ENCODE measurements around the gene DENND1B. TPM values are rescaled to one million over a fixed set of nuclear protein-coding genes. Genes with fewer than 3 reads are reported as not detected.
A peak's percentile ranks its signal among the peaks of the same experiment; 100 is the strongest.

The DENND1B gene
- polyA plus RNA-seq, 1 donor = 10.9 TPM

- no peak overlapping the region for H3K27ac ChIP-seq (ENCODE audit: low read length)
- WGBS (ENCODE audit: insufficient coverage, low lambda C conversion rate) = no CpG with 5 or more reads among the region's 1 CpG
- H3K9me3 ChIP-seq (ENCODE audit: control insufficient read depth, low read depth, low read length) = no peaks in the 10 kb centered on the region
- H3K36me3 ChIP-seq (ENCODE audit: control insufficient read depth, insufficient read depth, low read length) = no peaks in the 10 kb centered on the region
- DNase-seq = no peak
- no peak overlapping the region for H3K4me3 ChIP-seq (ENCODE audit: low read length)
- H3K27me3 ChIP-seq (ENCODE audit: control insufficient read depth, insufficient read depth, low read length) = no peaks in the 10 kb centered on the region
- no peaks in the 10 kb centered on the region for H3K4me1 ChIP-seq (ENCODE audit: control insufficient read depth, insufficient read depth, low read length)
Observed at GRCh38 chr1:197744979-197745378, 30.3 kb downstream of the DENND1B start.

DNA sequence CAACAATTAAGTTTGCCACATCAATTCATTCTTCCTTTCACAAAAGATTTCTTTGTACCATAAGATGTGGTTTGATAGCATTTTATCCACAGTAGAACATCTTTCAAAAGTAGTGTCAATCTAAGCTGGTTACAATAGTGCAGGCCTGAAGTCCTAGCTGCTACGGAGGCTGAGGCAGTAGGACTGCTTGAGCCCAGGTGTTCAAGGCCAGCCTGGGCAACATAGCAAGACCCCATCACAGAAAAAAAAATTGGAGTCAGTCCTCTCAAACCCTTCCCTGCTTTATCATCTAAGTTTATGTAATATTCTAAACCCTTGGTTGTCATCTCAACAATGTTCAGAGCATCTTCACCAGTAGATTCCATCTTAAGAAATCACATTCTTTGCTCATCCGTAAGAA, 31.7 kb downstream of the DENND1B start:
- no peaks in the 10 kb centered on the region for H3K4me1 ChIP-seq (ENCODE audit: control insufficient read depth, insufficient read depth, low read length)
- DNase-seq = no peak
- no peak overlapping the region for H3K27ac ChIP-seq (ENCODE audit: low read length)
- WGBS (ENCODE audit: insufficient coverage, low lambda C conversion rate) = no CpG with 5 or more reads among the region's 2 CpGs
- H3K27me3 ChIP-seq (ENCODE audit: control insufficient read depth, insufficient read depth, low read length) = no peaks in the 10 kb centered on the region
- H3K36me3 ChIP-seq (ENCODE audit: control insufficient read depth, insufficient read depth, low read length) = no peaks in the 10 kb centered on the region
- no peak overlapping the region for H3K4me3 ChIP-seq (ENCODE audit: low read length)
- H3K9me3 ChIP-seq (ENCODE audit: control insufficient read depth, low read depth, low read length) = no peaks in the 10 kb centered on the region

DNA sequence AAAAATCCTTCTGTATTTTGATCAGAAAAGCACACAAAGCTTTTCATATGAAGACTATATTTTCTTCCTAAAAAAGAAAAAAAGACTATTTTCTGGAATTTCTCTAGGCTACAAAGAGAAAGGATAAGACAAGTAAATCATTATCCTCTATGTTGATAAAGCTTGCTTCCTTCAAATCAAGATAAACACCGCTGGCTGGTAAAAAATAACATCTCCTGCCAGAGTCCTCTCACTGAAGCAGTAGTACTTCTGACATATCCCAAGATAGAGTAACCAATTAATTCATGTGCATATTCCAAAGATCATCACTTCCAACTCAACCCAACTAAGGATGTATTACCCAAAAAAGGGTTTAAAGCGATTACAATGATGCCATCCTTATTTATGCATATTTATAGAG, 34.3 kb downstream of the DENND1B start:
- Histone ChIP-seq H3K4me1 (ENCODE audit: control insufficient read depth, insufficient read depth, low read length) (no peaks in the 10 kb centered on the region), H3K36me3 (ENCODE audit: control insufficient read depth, insufficient read depth, low read length) (no peaks in the 10 kb centered on the region), H3K9me3 (ENCODE audit: control insufficient read depth, low read depth, low read length) (no peaks in the 10 kb centered on the region), H3K27ac (ENCODE audit: low read length) (no peak overlapping the region), H3K27me3 (ENCODE audit: control insufficient read depth, insufficient read depth, low read length) (no peaks in the 10 kb centered on the region), H3K4me3 (ENCODE audit: low read length) (no peak overlapping the region)
- DNase-seq = no peak
- no CpG with 5 or more reads among the region's 2 CpGs for WGBS (ENCODE audit: insufficient coverage, low lambda C conversion rate)

DNA sequence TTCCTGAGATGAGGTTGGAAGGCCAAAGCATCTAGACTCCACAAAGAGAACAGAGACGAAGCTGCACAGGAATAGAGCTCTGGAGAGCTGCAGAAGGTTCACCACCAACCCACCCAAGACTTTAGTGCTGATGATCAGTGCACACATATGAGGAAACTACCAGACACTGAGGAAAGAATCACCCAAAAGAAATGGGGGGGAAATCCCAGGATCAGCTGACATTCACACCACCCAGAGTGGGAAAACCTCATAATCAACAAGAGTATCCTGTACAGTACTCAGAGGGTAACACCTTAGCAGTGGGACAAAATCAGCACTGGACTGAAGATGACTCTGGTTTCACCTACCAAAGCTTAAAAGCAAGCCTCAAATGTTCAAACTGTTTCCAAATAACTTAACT, 36.4 kb downstream of the DENND1B start:
- Histone ChIP-seq H3K27ac (ENCODE audit: low read length) (no peak overlapping the region), H3K36me3 (ENCODE audit: control insufficient read depth, insufficient read depth, low read length) (no peaks in the 10 kb centered on the region), H3K4me1 (ENCODE audit: control insufficient read depth, insufficient read depth, low read length) (no peaks in the 10 kb centered on the region), H3K4me3 (ENCODE audit: low read length) (no peak overlapping the region), H3K27me3 (ENCODE audit: control insufficient read depth, insufficient read depth, low read length) (no peaks in the 10 kb centered on the region), H3K9me3 (ENCODE audit: control insufficient read depth, low read depth, low read length) (no peaks in the 10 kb centered on the region)
- no CpG with 5 or more reads among the region's 1 CpG for WGBS (ENCODE audit: insufficient coverage, low lambda C conversion rate)
- DNase-seq = no peak

DNA sequence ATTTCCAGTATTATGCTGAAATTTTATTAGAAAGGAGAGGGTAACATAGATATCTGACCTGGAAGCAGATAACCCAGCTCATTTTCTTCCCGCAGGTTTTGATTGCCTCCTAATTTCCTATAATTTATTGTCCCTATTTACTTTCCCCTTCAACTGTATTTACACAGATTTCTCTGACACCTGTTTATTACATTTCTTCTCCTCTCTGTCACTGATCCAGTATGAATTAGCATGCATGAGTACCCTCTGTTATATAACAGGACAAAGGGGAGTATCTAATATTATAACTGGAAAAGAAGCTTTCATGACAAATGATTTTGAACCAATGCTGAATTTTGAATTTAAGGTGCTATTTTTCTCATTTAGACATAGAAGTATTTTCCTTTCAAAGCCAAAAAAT, 37.4 kb downstream of the DENND1B start:
- Histone ChIP-seq H3K4me3 (ENCODE audit: low read length) (no peak overlapping the region), H3K27ac (ENCODE audit: low read length) (no peak overlapping the region), H3K4me1 (ENCODE audit: control insufficient read depth, insufficient read depth, low read length) (no peaks in the 10 kb centered on the region), H3K27me3 (ENCODE audit: control insufficient read depth, insufficient read depth, low read length) (no peaks in the 10 kb centered on the region), H3K36me3 (ENCODE audit: control insufficient read depth, insufficient read depth, low read length) (no peaks in the 10 kb centered on the region), H3K9me3 (ENCODE audit: control insufficient read depth, low read depth, low read length) (no peaks in the 10 kb centered on the region)
- no peak for DNase-seq
- WGBS (ENCODE audit: insufficient coverage, low lambda C conversion rate) = no CpG with 5 or more reads among the region's 1 CpG

DNA sequence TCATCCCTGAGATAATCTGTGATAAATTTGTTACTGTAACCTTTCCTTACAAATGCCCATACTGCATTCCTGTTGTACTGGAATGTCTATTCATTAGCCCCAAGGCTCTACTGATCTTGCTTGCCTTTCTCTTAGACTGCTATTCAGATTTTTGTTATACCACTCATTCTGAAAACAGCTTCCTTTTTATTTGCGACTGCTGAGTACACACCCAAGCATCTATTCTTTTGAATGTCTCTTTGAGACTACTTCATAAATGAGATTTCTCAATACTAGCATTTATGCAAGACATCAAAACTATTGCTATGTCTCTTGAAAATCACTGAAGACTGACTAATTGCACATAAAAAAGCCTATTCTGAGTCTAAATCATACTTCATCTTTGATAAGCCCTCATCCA, 38.6 kb downstream of the DENND1B start:
- no peaks in the 10 kb centered on the region for H3K4me1 ChIP-seq (ENCODE audit: control insufficient read depth, insufficient read depth, low read length)
- no peak for DNase-seq
- 86% methylated on average over 1 of the region's 1 CpG for WGBS (ENCODE audit: insufficient coverage, low lambda C conversion rate)

DNA sequence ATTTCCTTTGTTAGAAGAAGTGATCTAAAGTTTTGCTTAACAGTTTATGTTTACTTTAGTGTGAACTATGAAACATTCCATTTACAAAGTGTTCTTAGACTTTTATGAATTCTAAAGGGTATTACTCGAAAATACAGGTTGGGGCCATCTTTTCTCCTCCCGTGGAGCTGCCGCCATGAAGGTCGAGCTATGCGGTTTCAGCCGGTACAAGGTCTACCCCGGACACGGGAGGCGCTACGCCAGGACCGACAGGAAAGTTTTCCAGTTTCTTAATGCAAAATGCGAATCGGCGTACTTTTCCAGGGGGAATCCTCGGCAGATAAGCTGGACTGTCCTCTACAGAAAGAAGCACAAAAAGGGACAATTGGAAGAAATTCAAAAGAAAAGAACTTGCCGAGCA, 39.8 kb downstream of the DENND1B start:
- Histone ChIP-seq H3K27me3 (ENCODE audit: control insufficient read depth, insufficient read depth, low read length) (no peaks in the 10 kb centered on the region), H3K36me3 (ENCODE audit: control insufficient read depth, insufficient read depth, low read length) (no peaks in the 10 kb centered on the region), H3K9me3 (ENCODE audit: control insufficient read depth, low read depth, low read length) (no peaks in the 10 kb centered on the region), H3K4me1 (ENCODE audit: control insufficient read depth, insufficient read depth, low read length) (no peaks in the 10 kb centered on the region), H3K4me3 (ENCODE audit: low read length) (no peak overlapping the region), H3K27ac (ENCODE audit: low read length) (no peak overlapping the region)
- WGBS (ENCODE audit: insufficient coverage, low lambda C conversion rate) = 100% methylated on average over 4 of the region's 16 CpGs
- DNase-seq = no peak

More for the DNA sequence above, 38.6 kb downstream of the DENND1B start:
- H3K36me3 ChIP-seq (ENCODE audit: control insufficient read depth, insufficient read depth, low read length) = no peaks in the 10 kb centered on the region
- H3K9me3 ChIP-seq (ENCODE audit: control insufficient read depth, low read depth, low read length) = no peaks in the 10 kb centered on the region
- no peak overlapping the region for H3K27ac ChIP-seq (ENCODE audit: low read length)
- H3K4me3 ChIP-seq (ENCODE audit: low read length) = no peak overlapping the region
- no peaks in the 10 kb centered on the region for H3K27me3 ChIP-seq (ENCODE audit: control insufficient read depth, insufficient read depth, low read length)

- WGBS (ENCODE audit: insufficient coverage, low lambda C conversion rate) = no CpG with 5 or more reads among the region's 5 CpGs
Observed at GRCh38 chr1:197733324-197733723, 42.0 kb downstream of the DENND1B start.

DNA sequence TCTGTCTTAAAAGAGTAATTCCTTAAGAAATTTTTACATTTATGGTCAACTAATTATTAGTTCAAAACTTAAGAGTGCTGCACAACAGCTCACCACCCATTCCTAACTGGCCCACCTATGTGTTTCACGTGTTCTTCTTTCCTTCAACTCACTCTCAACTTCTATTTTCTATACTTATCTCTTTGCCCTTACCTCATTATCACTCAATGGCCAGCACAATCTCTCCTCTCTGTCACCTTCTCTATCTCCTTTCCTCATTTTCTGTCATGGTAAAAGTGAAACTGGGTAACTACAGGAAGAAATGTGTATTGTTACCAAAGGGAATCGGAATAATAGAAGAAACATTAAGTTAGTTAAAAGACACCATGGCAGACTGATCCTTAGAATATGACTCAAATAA, 43.1 kb downstream of the DENND1B start:
- Histone ChIP-seq H3K36me3 (ENCODE audit: control insufficient read depth, insufficient read depth, low read length) (no peaks in the 10 kb centered on the region), H3K4me1 (ENCODE audit: control insufficient read depth, insufficient read depth, low read length) (no peaks in the 10 kb centered on the region), H3K27me3 (ENCODE audit: control insufficient read depth, insufficient read depth, low read length) (no peaks in the 10 kb centered on the region), H3K9me3 (ENCODE audit: control insufficient read depth, low read depth, low read length) (no peaks in the 10 kb centered on the region), H3K27ac (ENCODE audit: low read length) (no peak overlapping the region), H3K4me3 (ENCODE audit: low read length) (no peak overlapping the region)
- no peak for DNase-seq
- 100% methylated on average over 1 of the region's 2 CpGs for WGBS (ENCODE audit: insufficient coverage, low lambda C conversion rate)

More at GRCh38 chr1:197733324-197733723, 42.0 kb downstream of the DENND1B start:
- no peak for DNase-seq
- Histone ChIP-seq H3K27ac (ENCODE audit: low read length) (no peak overlapping the region), H3K4me3 (ENCODE audit: low read length) (no peak overlapping the region), H3K36me3 (ENCODE audit: control insufficient read depth, insufficient read depth, low read length) (no peaks in the 10 kb centered on the region), H3K27me3 (ENCODE audit: control insufficient read depth, insufficient read depth, low read length) (no peaks in the 10 kb centered on the region), H3K4me1 (ENCODE audit: control insufficient read depth, insufficient read depth, low read length) (no peaks in the 10 kb centered on the region), H3K9me3 (ENCODE audit: control insufficient read depth, low read depth, low read length) (no peaks in the 10 kb centered on the region)

DNA sequence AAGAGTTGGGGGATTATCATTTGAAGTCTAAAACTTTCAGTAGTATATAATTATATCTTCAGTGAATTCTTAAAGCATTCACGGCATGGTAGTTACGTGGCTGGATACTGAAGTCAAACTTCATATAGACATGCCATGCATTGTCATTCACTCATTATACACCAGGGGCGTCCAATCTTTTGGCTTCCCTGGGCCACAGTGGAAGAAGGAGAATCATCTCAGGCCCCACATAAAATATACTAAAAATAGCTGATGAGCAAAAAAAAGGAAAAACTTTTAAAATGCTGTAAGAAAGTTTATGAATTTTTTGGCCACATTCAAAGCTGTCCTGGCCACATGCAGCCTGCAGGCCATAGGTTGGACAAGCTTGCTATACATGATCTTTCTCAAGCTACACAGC, 43.8 kb downstream of the DENND1B start:
- no peak for DNase-seq
- Histone ChIP-seq H3K4me3 (ENCODE audit: low read length) (no peak overlapping the region), H3K9me3 (ENCODE audit: control insufficient read depth, low read depth, low read length) (no peaks in the 10 kb centered on the region), H3K27ac (ENCODE audit: low read length) (no peak overlapping the region), H3K36me3 (ENCODE audit: control insufficient read depth, insufficient read depth, low read length) (no peaks in the 10 kb centered on the region), H3K27me3 (ENCODE audit: control insufficient read depth, insufficient read depth, low read length) (no peaks in the 10 kb centered on the region), H3K4me1 (ENCODE audit: control insufficient read depth, insufficient read depth, low read length) (no peaks in the 10 kb centered on the region)
- WGBS (ENCODE audit: insufficient coverage, low lambda C conversion rate) = no CpG with 5 or more reads among the region's 3 CpGs

GRCh38 chr1:197725976-197726375, 49.3 kb downstream of the DENND1B start:
- whole genome bisulfite sequencing (ENCODE audit: insufficient coverage, low lambda C conversion rate) = no CpG with 5 or more reads among the region's 3 CpGs
- DNase-seq = peak; percentile 27 to 57

More at GRCh38 chr1:197725976-197726375, 49.3 kb downstream of the DENND1B start:
- Histone ChIP-seq H3K9me3 (ENCODE audit: control insufficient read depth, low read depth, low read length) (peaks cover 11% of the 10 kb centered on the region), H3K36me3 (ENCODE audit: control insufficient read depth, insufficient read depth, low read length) (no peaks in the 10 kb centered on the region), H3K4me1 (ENCODE audit: control insufficient read depth, insufficient read depth, low read length) (no peaks in the 10 kb centered on the region), H3K27me3 (ENCODE audit: control insufficient read depth, insufficient read depth, low read length) (no peaks in the 10 kb centered on the region), H3K4me3 (ENCODE audit: low read length) (no peak overlapping the region), H3K27ac (ENCODE audit: low read length) (no peak overlapping the region)

All from large intestine (tissue), 3 donors.